GF-D8 (cell line): Measurements from ENCODE around the gene SLC25A10.

Experiments
- DNase-seq: peaks from one replicate; lab custom pipeline; 2025; lab: John Stamatoyannopoulos, UW

Gene SLC25A10

GRCh38 chr17:81687770-81688541 lies 24.1 kb upstream of the SLC25A10 start:
- no peak for DNase-seq

GRCh38 chr17:81688616-81689015 lies 23.5 kb upstream of the SLC25A10 start:
- DNase-seq: no peak

GRCh38 chr17:81690066-81690465 lies 22.0 kb upstream of the SLC25A10 start:
- DNase-seq: no peak

GRCh38 chr17:81690549-81690948 lies 21.5 kb upstream of the SLC25A10 start:
- DNase-seq: no peak

- DNase-seq: no peak
These were observed 20.9 kb upstream of the SLC25A10 start for GRCh38 chr17:81691196-81691595.

- DNase-seq: no peak
These were observed 20.5 kb upstream of the SLC25A10 start for GRCh38 chr17:81691608-81692007.

GRCh38 chr17:81693509-81694210 lies 18.4 kb upstream of the SLC25A10 start:
- no peak for DNase-seq

GRCh38 chr17:81694810-81695209 lies 17.3 kb upstream of the SLC25A10 start:
- DNase-seq: no peak

GRCh38 chr17:81695211-81695610 lies 16.9 kb upstream of the SLC25A10 start:
- no peak for DNase-seq

GRCh38 chr17:81695801-81696200 lies 16.3 kb upstream of the SLC25A10 start:
- no peak for DNase-seq

GRCh38 chr17:81696218-81696941 lies 15.7 kb upstream of the SLC25A10 start:
- DNase-seq: no peak

- DNase-seq: no peak
These were observed 14.6 kb upstream of the SLC25A10 start for GRCh38 chr17:81697261-81698044.

GRCh38 chr17:81700353-81701287 lies 11.5 kb upstream of the SLC25A10 start:
- DNase-seq: no peak

- DNase-seq: no peak
These were observed 10.6 kb upstream of the SLC25A10 start for GRCh38 chr17:81701288-81702071.

- peak; percentile 80 for DNase-seq
These were observed 8.9 kb upstream of the SLC25A10 start, which contains the start of gene MRPL12 for GRCh38 chr17:81702934-81703746. MRPL12 (plus strand) TSS chr17:81703367; CDS start chr17:81703502, 135 bp downstream.

GRCh38 chr17:81703747-81704654 lies 8.1 kb upstream of the SLC25A10 start:
- DNase-seq: no peak

GRCh38 chr17:81705518-81706231 lies 6.4 kb upstream of the SLC25A10 start:
- no peak for DNase-seq
